SK-N-SH (cell line): ENCODE results near the gene GPR149. TPM values are rescaled to one million over a fixed set of nuclear protein-coding genes. Genes with fewer than 3 reads are reported as not detected.
A peak's percentile ranks its signal among the peaks of the same experiment; 100 is the strongest.

Experiments used
- CTCF ChIA-PET: fragments of 300-600, 350-600 bp; formaldehyde crosslinking; extraction: SDS; loops from one replicate; lab custom pipeline; 2021; lab: Yijun Ruan, JAX
- POLR2A ChIA-PET: fragments of 350-600 bp; sonication (Branson Sonifier 250); formaldehyde crosslinking; extraction: SDS; loops from one replicate; lab custom pipeline; 2020; ENCODE audit warnings: antibody characterized with exemption, inconsistent platforms; lab: Yijun Ruan, JAX
- DNase-seq: peaks from one replicate; pipeline ENCODE4 v3.0.0; 2012
- H2AFZ ChIP-seq: fragments of 200-600 bp; sonication (generic); 2 replicates; pipeline ENCODE4 v1.8.1; 2016; ENCODE audit warnings: antibody characterized with exemption, mild to moderate bottlenecking, low read depth
- H3F3A ChIP-seq: fragments of 200-600 bp; sonication (generic); replicated peaks from 2 replicates; pipeline ENCODE3; 2016; ENCODE audit warnings: antibody characterized with exemption, mild to moderate bottlenecking; ENCODE audit not compliant: insufficient read depth
- H3K27ac ChIP-seq, 2 experiments: fragments of 200-500 bp in 1 of 2; fragments of 200-600 bp in 1 of 2; sonication (Bioruptor generic) in 1 of 2; sonication (generic), shearing (Covaris generic) in 1 of 2; 2 replicates each; pipeline versions ENCODE4 v1.5.1 to v1.6.1; 2014 to 2016; ENCODE audit warnings: low read depth in 2 of 2, inconsistent platforms in 1 of 2, low read length in 1 of 2, mild to moderate bottlenecking in 1 of 2, mixed read lengths in 1 of 2
- H3K27me3 ChIP-seq: fragments of 200-600 bp; sonication (generic), shearing (Covaris generic); 2 replicates; pipeline ENCODE4 v1.6.1; 2016; ENCODE audit warnings: mixed run types; ENCODE audit not compliant: insufficient read depth
- H3K36me3 ChIP-seq, 2 experiments: fragments of 200-500 bp in 1 of 2; fragments of 200-600 bp in 1 of 2; sonication (Bioruptor generic) in 1 of 2; sonication (generic) in 1 of 2; replicated peaks in 1 of 2; 2 replicates each; pipeline versions ENCODE3 to v1.5.1; 2014 to 2016; ENCODE audit warnings: low read length in 1 of 2, mild to moderate bottlenecking in 1 of 2; ENCODE audit not compliant: insufficient read depth in 2 of 2, control insufficient read depth in 1 of 2
- H3K4me1 ChIP-seq, 2 experiments: fragments of 200-500 bp in 1 of 2; fragments of 200-600 bp in 1 of 2; sonication (Bioruptor generic) in 1 of 2; sonication (generic), shearing (Covaris generic) in 1 of 2; 2 replicates each; pipeline versions ENCODE4 v1.5.1 to v1.6.1; 2014 to 2016; ENCODE audit warnings: low read depth in 1 of 2, low read length in 1 of 2, mixed run types in 1 of 2; ENCODE audit not compliant: insufficient read depth in 2 of 2, control insufficient read depth in 1 of 2
- H3K4me2 ChIP-seq: fragments of 200-600 bp; sonication (generic), shearing (Covaris generic); 2 replicates; pipeline ENCODE4 v1.6.1; 2017; ENCODE audit warnings: mixed run types
- H3K4me3 ChIP-seq, 2 experiments: fragments of 200-500 bp in 1 of 2; fragments of 200-600 bp in 1 of 2; sonication (Bioruptor generic) in 1 of 2; sonication (generic), shearing (Covaris generic) in 1 of 2; 2 replicates each; pipeline versions ENCODE4 v1.5.1 to v1.8.1; 2014 to 2016; ENCODE audit warnings: low read depth in 2 of 2, inconsistent platforms in 1 of 2, low read length in 1 of 2, mild to moderate bottlenecking in 1 of 2, mixed read lengths in 1 of 2, moderate library complexity in 1 of 2
- H3K79me2 ChIP-seq: fragments of 200-600 bp; sonication (generic); 2 replicates; pipeline ENCODE4 v1.8.1; 2017; ENCODE audit warnings: mild to moderate bottlenecking; ENCODE audit not compliant: insufficient read depth
- H3K9ac ChIP-seq: fragments of 200-600 bp; sonication (generic); 2 replicates; pipeline ENCODE4 v1.6.1; 2017; ENCODE audit warnings: mixed run types
- H3K9me2 ChIP-seq: fragments of 200-600 bp; sonication (generic); 2 replicates; pipeline ENCODE4 v1.6.1; 2017; ENCODE audit warnings: mixed run types
- H3K9me3 ChIP-seq: fragments of 200-600 bp; sonication (generic); 2 replicates; pipeline ENCODE4 v1.6.1; 2017; ENCODE audit warnings: mixed run types, mild to moderate bottlenecking, moderate library complexity
- H4K20me1 ChIP-seq: fragments of 200-600 bp; sonication (generic); 2 replicates; pipeline ENCODE4 v1.6.1; 2017; ENCODE audit warnings: mild to moderate bottlenecking, mixed run types; ENCODE audit not compliant: insufficient read depth
- CHD2 ChIP-seq: fragments of 150-350 bp; IDR thresholded peaks from 2 replicates; pipeline ENCODE4 v1.6.1; 2018; ENCODE audit warnings: low read length; ENCODE audit not compliant: partially characterized antibody
- CTCF ChIP-seq: fragments of 200-600 bp; sonication (generic); IDR thresholded peaks from 2 replicates; pipeline ENCODE4 v1.6.1; 2017; ENCODE audit warnings: antibody characterized with exemption, mild to moderate bottlenecking, moderate library complexity
- ELF1 ChIP-seq: IDR thresholded peaks from 2 replicates; pipeline ENCODE4 v1.4.0; 2012
- FOXM1 ChIP-seq: IDR thresholded peaks from 2 replicates; pipeline ENCODE4 v1.4.0; 2012; ENCODE audit warnings: low read depth, mild to moderate bottlenecking
- GABPA ChIP-seq: IDR thresholded peaks from 2 replicates; pipeline ENCODE4 v1.4.0; 2012; ENCODE audit warnings: low read depth, mild to moderate bottlenecking
- GATA2 ChIP-seq: sonication (generic); formaldehyde crosslinking; IDR thresholded peaks from 2 replicates; pipeline ENCODE4 v1.5.0; 2020; ENCODE audit warnings: mild to moderate bottlenecking, missing genetic modification reagents
- IRF3 ChIP-seq: fragments of 150-350 bp; IDR thresholded peaks from 2 replicates; pipeline ENCODE4 v1.6.1; 2016; ENCODE audit warnings: mild to moderate bottlenecking, low read depth, low read length
- JUND ChIP-seq: IDR thresholded peaks from 2 replicates; pipeline ENCODE4 v1.4.0; 2012
- MAX ChIP-seq: IDR thresholded peaks from 2 replicates; pipeline ENCODE4 v1.4.0; 2012; ENCODE audit warnings: low read depth
- RAD21 ChIP-seq: IDR thresholded peaks from 2 replicates; pipeline ENCODE4 v1.6.1; 2012; ENCODE audit warnings: mild to moderate bottlenecking, low read length
- REST ChIP-seq: IDR thresholded peaks from 2 replicates; pipeline ENCODE4 v1.6.1; 2012; ENCODE audit warnings: mild to moderate bottlenecking, low read depth, low read length, moderate library complexity
- RXRA ChIP-seq: IDR thresholded peaks from 2 replicates; pipeline ENCODE4 v1.4.0; 2012; ENCODE audit warnings: low read depth, mild to moderate bottlenecking, borderline replicate concordance
- SIN3A ChIP-seq: IDR thresholded peaks from 2 replicates; pipeline ENCODE4 v1.6.1; 2012; ENCODE audit warnings: low read depth, mild to moderate bottlenecking, low read length, moderate library complexity, borderline replicate concordance
- TAF1 ChIP-seq: IDR thresholded peaks from 2 replicates; pipeline ENCODE4 v1.6.1; 2012; ENCODE audit warnings: low read depth, mild to moderate bottlenecking, low read length, moderate library complexity, borderline replicate concordance
- TCF12 ChIP-seq: IDR thresholded peaks from 2 replicates; pipeline ENCODE4 v1.4.0; 2012
- USF1 ChIP-seq: IDR thresholded peaks from 2 replicates; pipeline ENCODE4 v1.4.0; 2012; ENCODE audit warnings: low read depth, borderline replicate concordance
- USF2 ChIP-seq: fragments of 150-350 bp; IDR thresholded peaks from 2 replicates; pipeline ENCODE4 v1.6.1; 2017; ENCODE audit warnings: antibody characterized with exemption, low read length, low read depth, borderline replicate concordance
- YY1 ChIP-seq: IDR thresholded peaks from 2 replicates; pipeline ENCODE4 v1.4.0; 2012; ENCODE audit warnings: low read depth, mild to moderate bottlenecking
- ZBTB33 ChIP-seq: IDR thresholded peaks from 2 replicates; pipeline ENCODE4 v1.4.0; 2012; ENCODE audit warnings: low read depth, borderline replicate concordance
- WGBS: methylation state at CpG from one replicate; pipeline ENCODE4 v1.1.6; 2017; ENCODE audit warnings: low lambda C conversion rate; 5-methylcytosine and 5-hydroxymethylcytosine counted together
- polyA plus RNA-seq, 3 experiments: library from polyadenylated mRNA; depleted of rRNA; stranded (reverse); fragments of >200 nt; gene quantifications; 2 replicates each; pipeline ENCODE4 v1.2.3, GENCODE V29; 2012

The GPR149 gene
- not detected in 2 replicates for polyA plus RNA-seq (2012; rRNA removed)
- polyA plus RNA-seq (2012; cell fraction: cytosol; rRNA removed): not detected in 2 replicates
- not detected in 2 replicates for polyA plus RNA-seq (2012; cell fraction: nucleus; rRNA removed)

- POLR2A ChIA-PET: no interaction called here
- 25% methylated on average over 7 of the region's 7 CpGs for WGBS
These were observed at the start of gene GPR149 for GRCh38 chr3:154430014-154430413. Gene GPR149 (minus strand): TSS chr3:154430190. CDS start chr3:154429615, 575 bp downstream.

More at GRCh38 chr3:154430014-154430413, at the start of gene GPR149:
- peak; percentile 8 for DNase-seq
- Histone ChIP-seq H3K27me3 (peaks cover 22% of the 10 kb centered on the region), H4K20me1 (no peaks in the 10 kb centered on the region), H3K36me3 (no peaks in the 10 kb centered on the region), H3F3A (no peaks in the 10 kb centered on the region), H3K9me3 (no peaks in the 10 kb centered on the region), H3K9ac (no peak within 1 kb of the TSS), H2AFZ (no peak within 1 kb of the TSS), H3K79me2 (no peaks in the 10 kb centered on the region), H3K27ac (no peak within 1 kb of the TSS), H3K4me1 (no peaks in the 10 kb centered on the region; a peak in 1 of 4 replicates), H3K9me2 (no peaks in the 10 kb centered on the region), H3K4me3 (peak within 1 kb of the TSS; percentile 22 to 23; a peak in 3 of 4 replicates), H3K4me2 (peak within 1 kb of the TSS; percentile 44)
- CTCF ChIA-PET: no interaction called here
- TF ChIP-seq IRF3 (no peak), MAX (no peak), RAD21 (no peak), USF2 (no peak), CHD2 (no peak), JUND (no peak), TAF1 (no peak), YY1 (no peak), GATA2 (CRISPR knock-in tag) (no peak), REST (no peak), RXRA (no peak), ELF1 (no peak), ZBTB33 (no peak), CTCF (no peak), SIN3A (no peak), TCF12 (no peak), USF1 (no peak), FOXM1 (no peak), GABPA (no peak)
